GM18499 (cell line): ENCODE results near the gene FOXP1.

Experiments used
- ATAC-seq: cut with Tn5 transposase; IDR thresholded peaks from one replicate; pipeline ENCODE4 v1.9.1; 2021; ENCODE audit warnings: moderate number of reproducible peaks; ENCODE audit not compliant: insufficient read depth, unreplicated experiment

FOXP1 gene

GRCh38 chr3:71172951-71173350, 410.6 kb downstream of the FOXP1 start:
- no peak for ATAC-seq

DNA sequence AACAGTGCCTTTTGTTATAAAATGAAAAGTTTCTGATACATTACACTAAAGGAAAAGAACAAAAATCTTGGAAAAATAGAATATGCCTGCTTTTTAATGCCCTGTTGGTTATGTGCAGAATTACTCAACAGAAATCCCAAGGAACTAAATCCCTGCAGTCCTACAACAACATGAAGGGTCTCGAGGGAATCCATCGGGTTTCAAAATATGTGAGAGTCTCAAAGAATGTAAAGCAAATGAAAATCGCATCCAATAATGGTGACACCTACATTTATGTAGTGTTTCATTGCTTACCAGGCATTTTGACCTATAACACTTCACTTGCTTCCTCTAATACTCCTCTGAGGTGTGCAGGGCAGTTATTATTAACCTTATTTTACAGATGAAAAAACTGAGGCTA, 411.3 kb downstream of the FOXP1 start:
- no peak for ATAC-seq

- ATAC-seq: no peak
These were observed 412.3 kb downstream of the FOXP1 start for GRCh38 chr3:71171247-71171646.

- no peak for ATAC-seq
These were observed 414.6 kb downstream of the FOXP1 start for GRCh38 chr3:71168880-71169411.

- ATAC-seq: no peak
These were observed 415.3 kb downstream of the FOXP1 start for GRCh38 chr3:71168121-71168721.

- no peak for ATAC-seq
These were observed 416.9 kb downstream of the FOXP1 start for GRCh38 chr3:71166339-71167240.

DNA sequence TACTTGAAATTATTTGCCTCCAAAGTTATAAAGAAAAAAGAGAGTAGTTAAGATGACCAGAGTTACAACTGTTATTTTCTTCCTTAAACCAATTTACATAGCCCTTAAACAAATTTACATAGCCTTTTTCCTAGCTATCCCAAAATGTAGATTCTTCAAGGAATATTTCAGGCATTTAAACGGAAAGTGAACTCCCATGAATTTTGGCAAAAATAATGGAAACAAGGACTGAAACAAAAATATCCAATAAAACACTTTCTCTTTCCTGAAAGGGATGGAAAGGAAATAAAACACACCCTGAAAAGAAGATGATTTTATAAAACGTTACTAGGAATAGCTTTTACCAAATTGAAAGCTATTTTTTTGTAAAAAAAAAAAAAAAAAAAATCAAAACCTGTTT, 418.6 kb downstream of the FOXP1 start:
- no peak for ATAC-seq

DNA sequence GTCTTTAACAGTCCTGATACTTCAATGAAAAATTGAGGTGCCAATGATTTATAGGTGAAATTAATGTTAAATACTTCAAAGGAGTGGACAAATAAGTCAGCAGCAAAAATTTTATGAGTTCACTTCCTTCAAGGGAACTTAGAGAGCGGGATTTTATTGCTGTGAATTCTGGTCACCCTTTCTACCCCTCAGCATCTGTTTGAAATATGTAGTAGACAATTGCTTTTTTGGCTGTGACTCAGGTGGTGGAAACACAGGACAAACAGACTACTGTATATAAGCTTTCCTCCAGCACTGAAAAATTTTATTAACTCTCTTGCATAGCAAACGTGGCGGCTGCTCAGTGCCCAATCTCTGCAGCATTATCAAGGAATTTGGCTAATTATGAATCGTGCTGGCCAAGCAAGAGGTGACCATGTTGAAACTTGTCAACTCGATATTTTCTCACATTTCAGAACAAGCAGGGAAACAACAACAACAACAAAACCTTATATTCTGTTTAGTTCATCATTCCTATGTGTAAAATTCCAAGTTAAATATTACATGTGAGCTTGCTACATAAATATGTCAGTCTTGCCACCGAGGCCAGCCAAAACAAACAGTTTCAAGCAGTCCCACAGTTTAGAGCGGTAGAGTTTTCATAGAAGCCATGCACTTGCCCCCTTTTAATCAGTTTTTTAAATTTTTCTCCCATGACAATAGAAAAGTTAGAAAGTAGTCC, 420.2 kb downstream of the FOXP1 start:
- no peak for ATAC-seq

GRCh38 chr3:71162221-71162620, 421.3 kb downstream of the FOXP1 start:
- no peak for ATAC-seq

DNA sequence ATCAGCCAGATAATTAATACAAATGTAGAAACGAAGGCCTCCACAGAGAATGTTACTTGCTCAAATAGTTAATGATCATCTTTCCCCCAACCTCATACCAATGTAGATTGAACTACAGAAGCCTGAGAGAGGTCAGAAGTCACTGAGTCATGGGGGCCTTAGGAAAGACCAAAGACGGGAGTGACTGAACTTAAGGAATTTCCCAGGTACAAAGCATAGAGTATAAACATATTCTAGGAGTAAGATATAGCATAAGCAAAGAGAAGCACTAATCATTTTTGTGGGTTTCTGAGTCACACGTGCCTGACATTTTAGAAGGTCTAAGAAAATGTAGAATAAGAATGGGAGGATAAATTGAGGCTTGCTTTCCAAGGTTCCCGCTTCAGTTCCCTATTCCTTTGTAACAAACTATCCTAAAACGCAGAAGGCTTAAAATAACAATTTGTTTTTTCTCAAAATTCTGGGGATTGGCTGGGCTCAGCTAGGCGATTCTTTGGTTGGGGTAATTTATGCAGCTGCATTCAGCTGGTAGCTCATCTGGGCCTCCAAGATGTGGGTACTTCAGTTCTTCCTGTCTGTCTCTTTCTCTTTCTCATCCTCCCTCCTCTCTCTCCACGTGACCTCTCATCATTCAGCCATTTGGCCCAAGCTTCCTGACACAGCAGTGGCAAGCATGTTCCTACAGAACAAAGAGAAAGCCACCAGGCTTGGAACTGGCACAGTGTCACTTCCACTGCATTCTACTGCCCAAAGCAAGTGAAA, 422.6 kb downstream of the FOXP1 start:
- ATAC-seq: no peak

DNA sequence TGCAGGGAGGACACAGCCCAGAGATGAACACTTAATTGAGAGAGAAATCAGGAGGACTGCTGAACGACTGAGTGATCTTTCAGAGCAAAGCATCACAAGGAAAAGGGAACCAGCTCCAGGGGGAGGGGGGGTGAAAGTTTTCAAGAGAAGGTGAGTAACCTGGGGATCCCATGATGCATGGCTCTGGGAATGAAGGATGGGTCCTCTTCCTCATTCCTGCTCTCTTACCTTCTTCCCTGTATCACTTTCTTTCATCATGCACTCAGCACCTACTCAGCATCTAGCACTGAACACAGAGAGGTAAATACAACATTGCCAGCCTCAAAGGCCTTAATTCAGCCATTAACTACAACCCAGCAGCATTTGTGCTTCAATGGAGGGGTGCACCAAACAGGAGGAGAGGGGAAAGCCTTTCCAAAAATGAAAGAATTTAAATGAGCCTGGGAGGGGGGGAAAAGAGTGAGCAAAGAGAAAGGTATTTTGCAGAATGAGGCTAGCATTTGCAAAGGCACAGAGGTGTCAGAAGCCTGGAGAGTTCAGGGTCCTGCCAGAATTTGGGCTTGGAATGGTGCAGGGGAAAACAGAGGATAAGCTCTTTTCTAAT, 427.4 kb downstream of the FOXP1 start:
- no peak for ATAC-seq

GRCh38 chr3:71154846-71155245, 428.7 kb downstream of the FOXP1 start:
- ATAC-seq: no peak

- ATAC-seq: no peak
These were observed 429.8 kb downstream of the FOXP1 start for GRCh38 chr3:71153713-71154112.

DNA sequence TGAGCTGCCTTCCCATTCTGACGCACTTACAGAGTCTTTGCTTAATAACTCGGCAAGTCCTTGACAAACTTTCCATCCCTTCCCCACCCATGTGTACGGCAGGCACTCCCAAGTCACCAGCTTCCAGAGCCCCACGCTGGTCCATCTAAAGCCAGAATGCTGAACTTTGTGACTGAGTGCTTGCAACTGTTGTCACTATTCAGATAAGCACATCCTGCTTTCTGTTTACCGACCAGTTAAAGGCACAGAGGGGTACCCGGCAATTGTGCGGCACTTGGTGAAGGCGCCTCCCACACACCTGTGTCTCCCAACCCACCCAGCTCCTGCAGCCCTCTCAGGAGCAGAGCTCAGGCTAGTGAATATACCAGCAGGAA, 430.6 kb downstream of the FOXP1 start:
- no peak for ATAC-seq

DNA sequence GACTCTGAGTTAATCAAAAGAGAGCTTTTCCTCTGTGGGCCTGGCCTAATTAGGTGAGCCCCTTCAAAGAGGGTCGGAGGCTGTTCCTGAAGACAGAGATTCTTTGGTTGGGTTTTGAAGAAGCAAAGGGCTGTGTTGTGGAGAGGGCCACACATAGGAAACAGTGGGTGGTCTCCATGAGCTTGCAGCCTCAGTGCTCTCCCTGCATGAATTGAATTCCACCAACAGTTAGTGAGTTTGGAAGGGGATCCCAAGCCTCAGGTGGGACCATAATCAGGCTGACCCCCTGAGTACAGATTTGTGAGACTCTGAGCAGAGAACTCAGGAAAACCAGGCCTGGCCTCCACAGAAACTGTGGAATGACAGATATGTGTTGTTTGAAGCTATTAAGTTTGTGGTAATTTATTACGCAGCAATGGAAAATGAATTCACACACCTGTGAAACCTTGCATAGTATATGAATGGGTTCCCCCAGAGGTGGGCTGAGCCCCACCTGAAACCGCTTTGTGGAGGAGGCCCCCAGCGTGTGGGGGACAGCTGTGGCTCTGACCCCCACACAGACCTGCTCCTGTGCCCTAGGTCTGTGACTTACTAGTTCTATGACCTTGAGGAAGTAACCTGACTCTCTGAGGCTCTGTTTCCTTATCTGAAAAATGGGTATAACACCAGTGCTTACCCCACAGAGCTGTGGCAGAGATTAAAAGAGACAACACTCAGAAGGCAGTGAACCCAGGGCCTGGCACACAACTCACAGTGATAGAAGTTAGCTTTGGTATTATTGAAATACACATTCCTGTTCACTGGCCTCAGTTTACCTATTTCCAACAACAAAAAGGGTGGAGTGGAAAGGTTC, 431.3 kb downstream of the FOXP1 start:
- no peak for ATAC-seq

DNA sequence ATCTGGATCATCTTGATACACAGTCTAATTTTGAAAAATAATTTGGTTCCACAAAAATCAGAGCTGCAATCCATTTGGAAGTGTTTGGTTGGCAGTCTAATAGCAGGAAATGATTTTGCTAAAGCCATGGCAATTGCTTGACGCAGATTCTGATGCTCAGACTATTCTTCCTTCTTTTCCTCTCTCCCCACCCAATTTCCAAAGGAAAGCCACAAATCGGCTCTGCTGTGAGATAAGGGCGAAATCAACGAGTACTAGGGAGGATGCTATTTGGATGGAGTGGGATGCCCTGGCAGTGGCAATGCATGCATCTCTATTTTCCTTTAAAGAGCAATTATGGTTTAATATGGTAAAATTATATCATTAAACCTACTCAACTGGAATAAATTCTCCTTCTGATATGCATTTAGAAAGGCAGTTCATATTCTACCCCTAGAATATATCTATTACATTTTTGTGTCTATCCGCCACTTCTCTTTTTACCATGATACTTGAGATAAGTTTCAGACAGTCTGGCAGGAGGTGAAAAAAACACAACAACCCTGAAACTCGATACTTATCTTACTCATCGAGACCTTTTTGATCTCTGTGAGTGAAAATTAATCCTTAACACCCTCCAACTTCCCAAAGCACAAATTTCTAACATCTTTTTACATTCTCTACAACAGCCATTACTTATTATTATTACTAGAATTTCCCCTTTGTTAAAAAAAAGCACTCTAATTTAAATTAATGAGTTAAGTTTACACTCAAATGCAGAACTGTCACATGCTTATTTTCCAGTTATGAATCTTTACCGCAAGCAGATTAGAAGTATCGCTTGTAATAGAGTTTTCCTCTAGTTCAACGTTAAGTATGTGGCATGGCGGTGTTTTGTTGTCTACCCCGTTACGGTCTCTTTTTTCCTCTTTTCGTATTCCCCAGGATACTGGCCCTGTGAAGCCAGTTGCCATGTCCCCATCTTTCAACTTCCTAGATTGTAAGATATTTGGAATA, 433.3 kb downstream of the FOXP1 start:
- peak; percentile 67 for ATAC-seq

DNA sequence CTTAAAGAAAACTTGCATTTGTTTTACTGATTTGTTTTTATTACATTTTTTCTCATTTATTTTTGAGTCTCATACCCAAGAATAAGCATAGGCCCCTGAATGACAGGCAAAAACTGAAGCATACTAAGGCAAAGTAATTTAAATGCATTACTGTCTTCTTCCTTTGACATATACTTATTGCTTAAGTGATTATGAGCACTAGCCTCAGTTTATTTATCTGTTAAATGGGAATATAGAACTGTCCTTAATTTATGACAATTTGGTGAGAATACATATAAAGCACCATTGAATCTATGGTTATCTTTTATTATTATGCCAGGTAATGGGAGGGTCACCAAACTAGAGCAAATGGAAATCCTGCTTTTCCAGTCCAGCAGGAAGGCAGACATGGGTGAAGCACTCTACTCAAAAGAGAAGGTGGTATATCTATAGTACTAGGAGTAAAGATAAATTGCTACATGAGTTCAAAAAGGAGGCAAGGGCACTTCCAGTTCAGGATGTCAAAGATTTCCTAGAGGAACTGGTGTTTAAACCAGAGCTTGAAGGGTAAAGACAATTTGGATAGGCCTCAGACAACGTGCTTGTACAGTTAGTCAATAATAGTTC, 435.0 kb downstream of the FOXP1 start:
- no peak for ATAC-seq
